Gastroesophageal sphincter (tissue), 4 donors: Measurements from ENCODE around the gene EPHB2. TPM values are rescaled to one million over a fixed set of nuclear protein-coding genes. Genes with fewer than 3 reads are reported as not detected.

Source experiments
- ATAC-seq: fragments of 150-250 bp; one replicate; pipeline ENCODE4 v1.9.1; 2016; ENCODE audit warnings: mild to moderate bottlenecking, moderate library complexity
- H3K27ac ChIP-seq, 4 donors: fragments of 200-600 bp; sonication (generic) in 3 of 4; 1 replicate in 3 of 4; 2 replicates in 1 of 4; pipeline ENCODE4 v1.5.1; 2016 to 2019
- H3K27me3 ChIP-seq: fragments of 200-600 bp; sonication (generic); one replicate; pipeline ENCODE4 v1.5.1; 2019
- H3K36me3 ChIP-seq, 2 donors: fragments of 200-600 bp; sonication (generic); one replicate each; pipeline ENCODE4 v1.5.1; 2019; ENCODE audit warnings: control low read depth in 1 of 2
- H3K4me1 ChIP-seq, 3 donors: fragments of 200-600 bp; sonication (generic); 1 replicate in 2 of 3; 2 replicates in 1 of 3; pipeline ENCODE4 v1.5.1; 2016 to 2019; ENCODE audit warnings: control low read depth in 2 of 3
- H3K4me3 ChIP-seq, 2 donors: fragments of 200-600 bp; sonication (generic); one replicate each; pipeline ENCODE4 v1.5.1; 2019; ENCODE audit warnings: mild to moderate bottlenecking in 1 of 2, moderate library complexity in 1 of 2
- H3K9me3 ChIP-seq, 3 donors: fragments of 200-600 bp; sonication (generic); one replicate each; pipeline ENCODE4 v1.5.1; 2017 to 2019; ENCODE audit warnings: control low read depth in 2 of 3
- EP300 ChIP-seq: sonication (generic); formaldehyde crosslinking; IDR thresholded peaks from one replicate; pipeline ENCODE4 v1.6.1; 2017; ENCODE audit warnings: antibody characterized with exemption, mild to moderate bottlenecking
- POLR2A ChIP-seq, 2 donors: fragments of 450-650 bp; IDR thresholded peaks; one replicate each; pipeline ENCODE4 v1.6.1; 2017; ENCODE audit warnings: antibody characterized with exemption in 2 of 2, mild to moderate bottlenecking in 2 of 2, moderate library complexity in 1 of 2
- POLR2AphosphoS5 ChIP-seq: sonication (generic); formaldehyde crosslinking; IDR thresholded peaks from one replicate; pipeline ENCODE4 v1.6.1; 2017; ENCODE audit warnings: antibody characterized with exemption
- WGBS, 2 donors: methylation state at CpG; one replicate each; pipeline ENCODE4 v1.1.5; 2018; ENCODE audit warnings: low coverage in 1 of 2; 5-methylcytosine and 5-hydroxymethylcytosine counted together
- total RNA-seq, 4 donors: library from RNA; depleted of rRNA; stranded (reverse); fragments of >200 nt; gene quantifications; one replicate each; pipeline ENCODE4 v1.1.0, GENCODE V29; 2016
- TF ChIP-seq, protein P1 (sequence below), 4 experiments: fragments of 200-600 bp in 2 of 4; fragments of 450-650 bp in 2 of 4; sonication (generic) in 1 of 4; IDR thresholded peaks; one replicate each; pipeline ENCODE4 v1.5.1; 2017 to 2019; ENCODE audit warnings: antibody characterized with exemption in 4 of 4, mild to moderate bottlenecking in 2 of 4, moderate library complexity in 2 of 4

The EPHB2 gene
- total RNA-seq, 4 donors from 2014 or later, result 2.0 to 5.9 (median 2.6) TPM

DNA sequence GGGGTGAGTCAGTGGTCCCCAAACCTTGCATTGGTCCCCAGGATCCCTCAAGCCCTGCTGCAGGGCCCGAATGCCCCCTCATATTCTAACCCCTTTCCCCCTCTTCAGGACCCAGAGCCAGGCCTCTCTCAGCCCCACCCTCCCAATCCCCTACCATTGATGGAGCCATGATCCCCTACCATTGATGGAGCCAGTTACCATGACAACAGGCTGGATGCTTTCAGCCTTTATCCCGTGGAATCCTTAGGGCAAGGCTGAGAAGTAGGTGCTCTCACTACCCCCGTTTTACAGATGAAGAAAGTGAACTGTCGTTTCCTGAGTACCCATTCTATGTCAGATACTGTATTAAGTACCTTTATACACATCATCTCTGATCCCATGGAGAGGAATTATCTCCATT, 70.8 kb downstream of the EPHB2 start:
- TF ChIP-seq, protein P1, sequence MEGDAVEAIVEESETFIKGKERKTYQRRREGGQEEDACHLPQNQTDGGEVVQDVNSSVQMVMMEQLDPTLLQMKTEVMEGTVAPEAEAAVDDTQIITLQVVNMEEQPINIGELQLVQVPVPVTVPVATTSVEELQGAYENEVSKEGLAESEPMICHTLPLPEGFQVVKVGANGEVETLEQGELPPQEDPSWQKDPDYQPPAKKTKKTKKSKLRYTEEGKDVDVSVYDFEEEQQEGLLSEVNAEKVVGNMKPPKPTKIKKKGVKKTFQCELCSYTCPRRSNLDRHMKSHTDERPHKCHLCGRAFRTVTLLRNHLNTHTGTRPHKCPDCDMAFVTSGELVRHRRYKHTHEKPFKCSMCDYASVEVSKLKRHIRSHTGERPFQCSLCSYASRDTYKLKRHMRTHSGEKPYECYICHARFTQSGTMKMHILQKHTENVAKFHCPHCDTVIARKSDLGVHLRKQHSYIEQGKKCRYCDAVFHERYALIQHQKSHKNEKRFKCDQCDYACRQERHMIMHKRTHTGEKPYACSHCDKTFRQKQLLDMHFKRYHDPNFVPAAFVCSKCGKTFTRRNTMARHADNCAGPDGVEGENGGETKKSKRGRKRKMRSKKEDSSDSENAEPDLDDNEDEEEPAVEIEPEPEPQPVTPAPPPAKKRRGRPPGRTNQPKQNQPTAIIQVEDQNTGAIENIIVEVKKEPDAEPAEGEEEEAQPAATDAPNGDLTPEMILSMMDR (IDR thresholded peaks at IDR 0.05), result no peak
- TF ChIP-seq POLR2A (IDR thresholded peaks at IDR 0.05) (no peak), EP300 (no peak), POLR2AphosphoS5 (no peak)
- Histone ChIP-seq H3K36me3 (no peaks in the 10 kb centered on the region), H3K27ac (no peak overlapping the region), H3K4me1 (peaks cover 0 to 19% (median 8%) of the 10 kb centered on the region in 3 donors), H3K9me3 (no peaks in the 10 kb centered on the region), H3K27me3 (peaks cover 20% of the 10 kb centered on the region), H3K4me3 (no peak overlapping the region)
- WGBS, 2 donors, result 81 to 100% methylated on average over 1 to 4 of the region's 4 CpGs
- ATAC-seq, result no peak

DNA sequence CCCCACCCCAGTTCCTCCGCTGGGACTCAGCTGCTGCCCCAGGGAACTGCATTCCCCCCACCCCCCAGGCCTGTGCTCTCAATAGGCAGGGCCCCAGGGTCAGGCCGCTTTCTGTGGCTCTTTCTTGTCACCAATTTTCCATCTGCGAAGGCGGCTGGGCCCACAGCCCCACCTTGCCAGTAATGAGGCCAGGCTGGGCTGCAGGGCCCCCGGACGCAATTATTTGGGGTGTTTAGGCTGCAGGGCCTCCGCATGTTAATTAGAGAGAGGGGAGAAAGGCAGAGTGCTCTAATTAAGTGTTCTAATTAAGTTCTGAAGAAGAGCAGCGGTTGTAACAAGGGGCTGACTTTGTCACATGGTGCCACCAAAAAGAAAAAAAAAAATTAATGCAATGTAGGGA, 71.8 kb downstream of the EPHB2 start:
- Histone ChIP-seq H3K27me3 (peaks cover 17% of the 10 kb centered on the region), H3K4me3 (no peak overlapping the region), H3K4me1 (peaks cover 0 to 19% (median 8%) of the 10 kb centered on the region in 3 donors), H3K9me3 (no peaks in the 10 kb centered on the region), H3K27ac (no peak overlapping the region), H3K36me3 (no peaks in the 10 kb centered on the region)
- TF ChIP-seq, protein P1 (IDR thresholded peaks at IDR 0.05), result no peak
- TF ChIP-seq POLR2A (IDR thresholded peaks at IDR 0.05) (no peak), EP300 (no peak), POLR2AphosphoS5 (no peak)
- WGBS, 2 donors, result no CpG with 5 or more reads among the region's 8 CpGs
- ATAC-seq, result no peak

DNA sequence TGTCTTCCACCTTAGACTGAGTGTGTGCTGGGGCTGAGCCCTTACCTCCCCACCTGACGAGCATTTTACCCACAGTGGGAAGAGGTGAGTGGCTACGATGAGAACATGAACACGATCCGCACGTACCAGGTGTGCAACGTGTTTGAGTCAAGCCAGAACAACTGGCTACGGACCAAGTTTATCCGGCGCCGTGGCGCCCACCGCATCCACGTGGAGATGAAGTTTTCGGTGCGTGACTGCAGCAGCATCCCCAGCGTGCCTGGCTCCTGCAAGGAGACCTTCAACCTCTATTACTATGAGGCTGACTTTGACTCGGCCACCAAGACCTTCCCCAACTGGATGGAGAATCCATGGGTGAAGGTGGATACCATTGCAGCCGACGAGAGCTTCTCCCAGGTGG, 73.7 kb downstream of the EPHB2 start:
- H3K27ac ChIP-seq, result no peak overlapping the region

DNA sequence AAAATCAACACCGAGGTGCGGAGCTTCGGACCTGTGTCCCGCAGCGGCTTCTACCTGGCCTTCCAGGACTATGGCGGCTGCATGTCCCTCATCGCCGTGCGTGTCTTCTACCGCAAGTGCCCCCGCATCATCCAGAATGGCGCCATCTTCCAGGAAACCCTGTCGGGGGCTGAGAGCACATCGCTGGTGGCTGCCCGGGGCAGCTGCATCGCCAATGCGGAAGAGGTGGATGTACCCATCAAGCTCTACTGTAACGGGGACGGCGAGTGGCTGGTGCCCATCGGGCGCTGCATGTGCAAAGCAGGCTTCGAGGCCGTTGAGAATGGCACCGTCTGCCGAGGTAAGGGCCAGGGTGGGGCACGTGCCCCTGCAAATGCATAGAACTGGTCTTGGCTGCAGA, 74.1 kb downstream of the EPHB2 start:
- H3K4me3 ChIP-seq, result no peak overlapping the region
- peaks cover 0 to 3% (median 1%) of the 10 kb centered on the region in 3 donors for H3K4me1 ChIP-seq
- no peak for TF ChIP-seq EP300
- no peak for TF ChIP-seq POLR2AphosphoS5
- TF ChIP-seq POLR2A (IDR thresholded peaks at IDR 0.05), result no peak
- TF ChIP-seq, protein P1 (IDR thresholded peaks at IDR 0.05), result no peak
- 100% methylated on average over 4 of the region's 27 CpGs; no CpG with 5 or more reads in 1 of the 2 donors for WGBS, 2 donors
- peaks cover 8% of the 10 kb centered on the region for H3K27me3 ChIP-seq
- H3K9me3 ChIP-seq, result no peaks in the 10 kb centered on the region
- H3K27ac ChIP-seq, result no peak overlapping the region
- H3K36me3 ChIP-seq, result no peaks in the 10 kb centered on the region
- no peak for ATAC-seq

More for the DNA sequence above, 73.7 kb downstream of the EPHB2 start:
- Histone ChIP-seq H3K27me3 (peaks cover 12% of the 10 kb centered on the region), H3K36me3 (no peaks in the 10 kb centered on the region), H3K4me3 (no peak overlapping the region), H3K9me3 (no peaks in the 10 kb centered on the region), H3K4me1 (peaks cover 0 to 5% (median 3%) of the 10 kb centered on the region in 3 donors)
- TF ChIP-seq EP300, result no peak
- TF ChIP-seq POLR2A (IDR thresholded peaks at IDR 0.05), result no peak
- no peak for TF ChIP-seq POLR2AphosphoS5
- TF ChIP-seq, protein P1 (IDR thresholded peaks at IDR 0.05), result no peak
- WGBS, 2 donors, result 80 to 86% methylated on average over 1 to 8 of the region's 19 CpGs
- ATAC-seq, result no peak

DNA sequence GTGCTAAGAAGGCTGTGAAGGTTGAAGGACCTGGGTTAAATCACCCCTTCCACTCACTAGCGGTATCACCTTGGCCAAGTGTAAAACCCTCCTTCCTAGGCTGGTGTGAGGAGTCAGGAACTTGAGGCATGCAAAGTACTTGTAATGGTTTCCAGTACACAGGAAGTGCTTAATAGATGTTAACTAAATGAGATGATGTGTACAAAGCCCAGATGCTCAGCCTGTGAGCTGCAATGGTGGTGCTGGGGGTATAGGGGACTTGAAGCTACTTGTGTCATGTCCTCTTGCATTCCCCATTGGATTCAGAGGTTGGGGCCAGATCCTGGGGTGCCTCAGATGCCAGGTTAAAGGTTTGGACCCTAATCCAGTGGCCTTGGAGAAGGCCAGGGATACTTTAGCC, 75.5 kb downstream of the EPHB2 start:
- Histone ChIP-seq H3K4me3 (no peak overlapping the region), H3K36me3 (no peaks in the 10 kb centered on the region), H3K27me3 (no peaks in the 10 kb centered on the region), H3K27ac (no peak overlapping the region), H3K9me3 (no peaks in the 10 kb centered on the region), H3K4me1 (peaks cover 0 to 7% (median 0%) of the 10 kb centered on the region in 3 donors)
- 86 to 100% methylated on average over 1 of the region's 1 CpG for WGBS, 2 donors
- no peak for TF ChIP-seq POLR2AphosphoS5
- TF ChIP-seq POLR2A (IDR thresholded peaks at IDR 0.05), result no peak
- TF ChIP-seq, protein P1 (IDR thresholded peaks at IDR 0.05), result no peak
- no peak for TF ChIP-seq EP300
- ATAC-seq, result no peak
